ENCODE results near the gene AIMP1.

DNA sequence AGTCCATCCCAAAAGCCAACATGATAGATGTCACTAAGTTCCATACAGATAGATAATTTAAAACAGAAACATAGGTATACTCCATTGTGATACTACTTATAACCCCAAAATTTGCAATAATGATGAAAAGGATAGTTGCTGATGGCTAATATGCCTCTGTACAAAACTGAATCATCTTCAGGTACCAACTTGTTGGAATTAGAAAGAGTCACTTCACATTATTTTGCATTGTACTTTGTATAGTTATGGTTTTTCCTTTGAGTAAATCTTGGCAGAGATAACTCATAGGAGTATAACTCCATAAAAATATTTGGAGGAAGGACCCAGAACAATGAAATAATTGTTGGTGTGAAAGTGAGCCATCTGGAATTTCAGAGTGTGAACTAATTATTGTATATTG, 34.7 kb downstream of the AIMP1 start:
- TF ChIP-seq, protein P1, sequence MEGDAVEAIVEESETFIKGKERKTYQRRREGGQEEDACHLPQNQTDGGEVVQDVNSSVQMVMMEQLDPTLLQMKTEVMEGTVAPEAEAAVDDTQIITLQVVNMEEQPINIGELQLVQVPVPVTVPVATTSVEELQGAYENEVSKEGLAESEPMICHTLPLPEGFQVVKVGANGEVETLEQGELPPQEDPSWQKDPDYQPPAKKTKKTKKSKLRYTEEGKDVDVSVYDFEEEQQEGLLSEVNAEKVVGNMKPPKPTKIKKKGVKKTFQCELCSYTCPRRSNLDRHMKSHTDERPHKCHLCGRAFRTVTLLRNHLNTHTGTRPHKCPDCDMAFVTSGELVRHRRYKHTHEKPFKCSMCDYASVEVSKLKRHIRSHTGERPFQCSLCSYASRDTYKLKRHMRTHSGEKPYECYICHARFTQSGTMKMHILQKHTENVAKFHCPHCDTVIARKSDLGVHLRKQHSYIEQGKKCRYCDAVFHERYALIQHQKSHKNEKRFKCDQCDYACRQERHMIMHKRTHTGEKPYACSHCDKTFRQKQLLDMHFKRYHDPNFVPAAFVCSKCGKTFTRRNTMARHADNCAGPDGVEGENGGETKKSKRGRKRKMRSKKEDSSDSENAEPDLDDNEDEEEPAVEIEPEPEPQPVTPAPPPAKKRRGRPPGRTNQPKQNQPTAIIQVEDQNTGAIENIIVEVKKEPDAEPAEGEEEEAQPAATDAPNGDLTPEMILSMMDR (IDR thresholded peaks at IDR 0.05) = no peak
- no peak for TF ChIP-seq POLR2A (IDR thresholded peaks at IDR 0.05)

Measured in ovary (tissue), 3 donors.